Fibroblast of pulmonary artery (primary cell): ENCODE measurements around the gene RCAN2.

Source experiments
- DNase-seq: peaks from one replicate; pipeline ENCODE4 v3.0.0-alpha.2; 2010; ENCODE audit warnings: low read depth
- H3K4me3 ChIP-seq: replicated peaks from 2 replicates; pipeline ENCODE4 v1.5.1; 2011; ENCODE audit warnings: low read depth, mild to moderate bottlenecking, control low read depth, low read length, moderate library complexity
- CTCF ChIP-seq: IDR thresholded peaks from 2 replicates; pipeline ENCODE4 v1.5.1; 2011; ENCODE audit warnings: mild to moderate bottlenecking, control low read depth, low read length, inconsistent platforms; ENCODE audit errors: missing control alignments

The RCAN2 gene

GRCh38 chr6:46269447-46270229 is 221.6 kb downstream of the RCAN2 start:
- no peak for DNase-seq
- no peak overlapping the region for H3K4me3 ChIP-seq
- no peak for TF ChIP-seq CTCF

GRCh38 chr6:46267515-46267914 is 223.7 kb downstream of the RCAN2 start:
- DNase-seq = no peak
- no peak overlapping the region for H3K4me3 ChIP-seq
- no peak for TF ChIP-seq CTCF

- no peak for TF ChIP-seq CTCF
- no peak overlapping the region for H3K4me3 ChIP-seq
These were observed 225.9 kb downstream of the RCAN2 start for GRCh38 chr6:46265373-46265772.

GRCh38 chr6:46263707-46264086 is 227.6 kb downstream of the RCAN2 start:
- H3K4me3 ChIP-seq = no peak overlapping the region
- DNase-seq = peak; percentile 86
- TF ChIP-seq CTCF = no peak

More at GRCh38 chr6:46265373-46265772, 225.9 kb downstream of the RCAN2 start:
- no peak for DNase-seq

- TF ChIP-seq CTCF = no peak
- DNase-seq = peak; percentile 22
- no peak overlapping the region for H3K4me3 ChIP-seq
These were observed 228.1 kb downstream of the RCAN2 start for GRCh38 chr6:46262928-46263706.

GRCh38 chr6:46258249-46258648 is 233.0 kb downstream of the RCAN2 start:
- H3K4me3 ChIP-seq = no peak overlapping the region
- TF ChIP-seq CTCF = no peak
- no peak for DNase-seq
